SH-SY5Y (cell line): ENCODE data around the gene PKP3.

Source experiments
- GATA2 ChIP-seq: IDR thresholded peaks from 2 replicates; pipeline ENCODE4 v1.6.1; 2011; ENCODE audit warnings: mild to moderate bottlenecking, low read depth, low read length
- GATA3 ChIP-seq: IDR thresholded peaks from 2 replicates; pipeline ENCODE4 v1.6.1; 2011; ENCODE audit warnings: low read depth, mild to moderate bottlenecking, low read length, moderate library complexity

Gene PKP3

GRCh38 chr11:394034-394857 lies at the start of gene PKP3:
Gene PKP3, plus strand, starts transcription at chr11:394209. Its CDS starts 84 bp downstream, at chr11:394293.
- TF ChIP-seq GATA3: no peak
- no peak for TF ChIP-seq GATA2

DNA sequence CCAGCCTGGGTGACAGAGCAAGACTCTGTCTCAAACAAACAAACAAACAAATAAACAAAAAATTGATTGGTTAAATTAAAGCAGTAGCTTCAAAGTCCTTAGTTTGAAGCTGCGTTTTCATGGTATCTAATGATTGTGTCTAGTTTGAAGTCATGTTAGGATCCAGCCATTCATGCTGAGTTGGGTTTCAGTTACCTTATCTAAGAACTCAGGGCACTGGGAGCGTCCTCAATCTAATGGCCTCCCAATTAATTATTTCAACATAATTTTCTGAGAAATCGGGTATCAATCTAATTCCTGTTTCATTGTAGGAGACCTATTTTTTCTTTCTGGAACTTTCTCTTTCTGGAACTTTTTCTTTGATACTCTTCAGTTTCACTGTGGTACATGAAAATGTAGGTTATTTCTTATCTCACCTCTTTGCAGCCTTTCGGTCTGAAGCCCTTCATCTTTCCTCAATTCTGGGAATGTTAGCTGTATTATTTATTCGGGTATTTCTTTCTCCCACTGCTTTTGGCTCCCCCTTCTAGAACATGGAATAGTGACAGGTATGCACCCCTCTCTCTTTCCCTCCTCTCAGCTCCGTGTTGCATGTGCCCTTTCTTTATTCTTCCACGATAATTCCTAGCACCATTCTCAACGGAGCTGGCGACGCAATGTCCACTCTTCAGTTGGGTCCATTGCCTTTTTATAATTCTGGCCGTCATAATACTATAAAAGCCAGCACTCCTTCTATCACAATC lies 49.0 kb upstream of the PKP3 start:
- TF ChIP-seq GATA2: no peak
- TF ChIP-seq GATA3: no peak

DNA sequence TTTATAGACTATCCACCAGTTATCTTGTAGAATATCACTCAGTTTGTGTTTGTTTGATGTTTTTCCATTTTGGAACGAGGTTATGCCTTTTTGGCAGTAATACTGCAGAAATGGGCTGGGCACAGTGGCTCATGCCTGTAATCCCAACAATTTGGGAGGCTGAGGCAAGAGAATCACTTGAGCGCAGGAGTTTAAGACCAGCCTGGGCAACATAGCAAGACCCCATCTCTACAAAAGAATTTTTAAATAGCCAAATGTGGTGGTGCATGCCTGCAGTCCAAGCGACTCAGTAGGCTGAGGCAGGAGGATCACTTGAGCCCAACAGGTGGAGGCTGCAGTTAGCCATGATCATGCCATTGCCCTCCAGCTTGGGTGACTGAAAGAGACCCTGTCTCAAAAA lies 47.5 kb upstream of the PKP3 start:
- TF ChIP-seq GATA2 (no peak), GATA3 (no peak)

- no peak for TF ChIP-seq GATA2
- TF ChIP-seq GATA3: no peak
These were observed 43.2 kb upstream of the PKP3 start for GRCh38 chr11:350723-351255.

DNA sequence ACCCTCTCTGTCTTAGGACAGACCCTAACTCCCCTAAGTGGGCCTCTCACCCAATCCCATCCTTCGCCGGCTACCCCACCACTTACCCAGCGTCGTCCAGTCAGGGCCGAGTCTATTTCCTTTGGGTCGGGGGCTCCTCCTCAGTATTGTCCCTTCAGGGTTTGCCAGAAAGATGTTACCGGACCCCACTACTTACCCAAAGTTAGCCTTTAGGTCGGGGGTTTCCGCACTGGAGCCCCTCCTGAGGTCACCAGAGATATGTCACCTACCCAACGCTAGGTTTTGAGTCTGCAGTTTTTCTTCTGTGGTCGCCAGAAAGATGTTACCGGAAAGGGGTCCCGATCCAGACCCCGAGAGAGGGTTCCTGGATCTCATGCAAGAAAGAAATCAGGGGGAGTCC lies 42.6 kb upstream of the PKP3 start:
- TF ChIP-seq GATA3 (no peak), GATA2 (no peak)

DNA sequence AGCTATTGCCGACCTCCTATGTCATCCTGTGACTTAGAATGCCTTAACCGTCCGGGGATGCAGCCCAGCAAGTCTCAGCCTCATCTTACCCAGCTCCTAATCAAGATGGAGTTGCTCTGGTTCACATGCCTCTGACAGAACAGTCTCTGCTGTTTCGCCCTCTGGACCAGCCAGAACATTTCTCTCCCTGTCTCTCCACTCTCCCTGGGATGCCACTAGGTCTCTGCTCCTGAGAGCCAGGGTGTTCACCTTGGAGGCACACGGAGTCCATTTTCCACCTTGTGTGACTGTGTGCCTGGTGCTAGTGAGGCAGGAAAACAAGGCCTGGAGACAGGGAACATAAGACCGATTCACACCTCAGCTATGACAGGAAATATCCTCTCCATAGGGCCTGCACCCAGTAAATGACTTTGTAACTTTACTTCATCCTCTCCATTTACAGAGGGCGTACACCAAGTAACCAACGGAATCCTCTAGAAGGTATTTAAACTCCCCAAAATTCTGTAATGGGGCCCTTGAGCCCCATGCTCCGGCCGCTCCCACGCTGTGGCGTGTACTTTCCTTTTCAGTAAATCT lies 41.5 kb upstream of the PKP3 start:
- TF ChIP-seq GATA3: no peak
- no peak for TF ChIP-seq GATA2

GRCh38 chr11:353179-353873 lies 40.7 kb upstream of the PKP3 start:
- TF ChIP-seq GATA2 (no peak), GATA3 (no peak)

DNA sequence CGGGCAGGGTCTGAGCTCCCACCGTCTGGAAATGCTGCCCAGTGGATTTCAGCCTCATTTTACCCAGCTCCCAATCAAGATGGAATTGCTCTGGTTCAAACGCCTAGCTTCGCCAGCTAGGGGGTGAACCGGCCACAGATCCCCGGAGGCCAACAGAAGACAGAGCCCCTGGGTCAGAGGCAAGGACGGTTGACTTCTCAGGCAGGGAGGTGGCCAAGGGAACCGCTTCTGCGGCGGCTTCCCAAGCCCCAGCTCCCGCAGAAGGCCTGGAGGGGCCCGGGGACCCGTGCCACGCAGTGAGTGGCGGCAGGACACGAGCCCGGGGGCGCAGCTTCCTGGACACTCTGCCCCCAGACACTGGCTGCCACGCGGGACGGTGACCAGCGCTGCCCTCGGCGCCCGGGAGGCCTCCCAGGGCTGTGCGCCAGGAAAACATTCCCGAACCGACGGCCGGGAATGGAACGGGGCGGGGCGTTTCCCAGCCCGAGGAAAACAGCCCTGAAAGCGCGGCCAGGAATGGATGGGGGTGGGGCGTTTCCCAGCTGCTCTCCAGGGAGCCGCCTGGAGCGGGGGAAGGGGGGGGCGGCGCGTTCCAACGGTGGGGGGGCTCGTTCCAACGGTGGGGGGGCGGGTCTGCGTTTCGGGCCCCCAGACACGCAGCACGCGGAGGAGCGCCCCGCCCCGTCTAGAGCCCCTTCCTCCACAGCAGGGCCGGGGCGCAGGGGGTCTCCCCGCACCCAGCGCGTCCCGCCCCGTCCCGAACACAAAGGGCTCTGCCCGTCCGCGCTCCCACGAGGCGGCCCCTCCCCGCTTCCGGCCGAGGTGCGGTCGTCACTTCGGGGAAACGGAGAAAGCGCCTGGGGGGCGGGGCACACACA lies 38.2 kb upstream of the PKP3 start:
- TF ChIP-seq GATA2 (no peak), GATA3 (no peak)

GRCh38 chr11:356610-357009 lies 37.4 kb upstream of the PKP3 start:
- no peak for TF ChIP-seq GATA3
- TF ChIP-seq GATA2: no peak

GRCh38 chr11:357582-357981 lies 36.4 kb upstream of the PKP3 start:
- no peak for TF ChIP-seq GATA3
- no peak for TF ChIP-seq GATA2

DNA sequence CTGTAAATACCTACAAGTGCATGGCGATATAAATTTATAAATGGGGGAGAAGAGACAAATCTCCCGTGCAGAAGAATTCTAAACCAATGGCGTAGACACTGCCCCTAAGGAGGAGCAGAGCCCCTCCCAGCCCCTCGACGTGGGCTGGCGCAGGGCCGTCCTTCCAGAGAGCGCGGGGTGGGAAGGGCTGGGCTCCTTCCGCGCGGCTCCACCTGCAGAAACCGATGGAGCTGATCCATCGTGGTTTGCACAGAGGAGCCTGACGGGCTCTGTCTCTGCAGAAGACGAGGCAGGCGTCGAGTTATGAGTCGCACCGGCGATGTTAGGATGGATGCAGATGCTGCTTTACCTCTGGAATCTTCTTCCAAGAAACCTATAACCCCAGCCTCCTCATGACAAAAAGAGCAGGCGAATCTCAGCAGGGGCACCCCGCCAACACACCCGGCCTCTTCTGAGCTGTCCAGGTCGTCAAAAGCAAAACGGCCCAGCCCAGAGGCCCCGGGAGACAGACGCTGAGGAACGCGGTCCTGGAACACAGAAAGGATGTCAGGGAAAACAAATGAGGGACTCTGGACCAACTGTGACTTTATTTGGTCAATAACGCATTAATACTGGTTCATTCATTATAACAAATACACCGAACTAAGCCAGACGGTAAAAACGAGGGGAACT lies 35.7 kb upstream of the PKP3 start:
- no peak for TF ChIP-seq GATA2
- TF ChIP-seq GATA3: no peak

DNA sequence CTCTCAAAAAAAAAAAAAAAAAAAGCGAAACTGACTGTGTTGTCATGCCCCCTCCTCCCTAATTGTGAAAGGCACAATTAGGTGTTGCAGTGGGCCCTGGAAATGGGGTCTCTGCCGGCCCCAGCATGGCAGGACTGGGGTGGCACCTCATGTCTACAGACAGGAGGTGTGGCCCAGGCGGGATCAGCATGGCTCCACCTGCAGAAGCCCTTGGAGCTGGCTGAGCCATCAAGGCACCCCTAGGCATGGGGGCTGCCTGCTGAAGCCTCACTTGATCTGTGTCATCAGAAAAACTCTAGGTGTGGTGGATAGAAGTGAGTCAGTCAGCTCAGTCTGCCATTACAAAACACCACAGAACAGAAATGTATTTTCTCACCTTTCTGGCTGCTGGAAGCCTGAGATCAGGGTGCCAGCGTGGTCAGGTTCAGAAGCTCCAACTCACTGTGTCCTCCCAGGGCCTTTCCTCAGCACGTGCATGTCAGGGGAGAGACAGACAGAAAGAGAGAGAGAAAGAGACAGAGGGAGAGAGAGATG lies 34.8 kb upstream of the PKP3 start:
- no peak for TF ChIP-seq GATA2
- TF ChIP-seq GATA3: no peak
